ENCODE measurements around the gene PRSS56.

Gene PRSS56

DNA sequence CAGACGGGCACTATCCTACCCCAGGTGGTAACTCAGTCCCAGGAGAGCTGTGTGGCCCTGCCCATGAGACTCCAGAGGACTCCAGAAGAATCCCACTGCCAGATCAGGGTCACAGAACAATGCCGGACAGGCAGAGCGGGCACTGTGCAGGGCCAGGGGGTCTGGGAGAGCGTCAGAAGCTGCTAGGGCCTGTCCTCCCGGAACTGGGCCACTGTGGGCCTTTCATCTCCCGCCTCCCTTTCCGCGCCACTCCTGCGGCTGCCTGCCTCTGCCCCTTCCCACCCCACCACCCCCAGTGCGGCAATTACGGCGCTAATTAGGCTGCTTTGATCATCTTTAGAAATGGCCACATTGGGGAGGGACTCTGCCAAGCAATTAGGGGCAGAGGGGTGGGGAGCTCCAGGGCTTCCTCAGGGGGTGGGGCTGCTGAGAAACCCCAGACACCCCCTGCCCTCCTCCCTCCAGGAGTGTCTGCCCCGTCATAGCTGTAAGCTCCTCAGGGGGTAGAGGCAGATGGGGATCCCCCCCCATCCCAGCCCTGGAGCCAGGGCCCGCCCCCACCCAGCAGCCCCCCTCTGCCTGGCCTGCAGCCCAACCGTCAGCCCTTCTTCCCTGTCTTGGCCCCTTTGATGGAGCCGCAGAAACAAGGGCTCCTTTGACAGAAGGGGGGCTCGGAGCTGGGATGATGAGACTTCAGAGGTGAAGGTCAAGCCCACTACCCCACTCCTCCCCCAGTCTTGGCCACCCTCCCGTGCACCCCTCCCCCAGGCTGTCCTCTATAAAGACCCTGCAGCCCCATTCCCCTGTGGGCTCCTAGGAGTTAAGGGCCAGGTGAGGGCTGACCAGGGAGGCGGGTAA, at the start of gene PRSS56:
PRSS56 (plus strand) TSS at position 808 of the 858 bp plus-strand sequence. CDS start 211 bp downstream, outside the sequence.
- DNase-seq (ENCODE audit: low spot score) = no peak

DNA sequence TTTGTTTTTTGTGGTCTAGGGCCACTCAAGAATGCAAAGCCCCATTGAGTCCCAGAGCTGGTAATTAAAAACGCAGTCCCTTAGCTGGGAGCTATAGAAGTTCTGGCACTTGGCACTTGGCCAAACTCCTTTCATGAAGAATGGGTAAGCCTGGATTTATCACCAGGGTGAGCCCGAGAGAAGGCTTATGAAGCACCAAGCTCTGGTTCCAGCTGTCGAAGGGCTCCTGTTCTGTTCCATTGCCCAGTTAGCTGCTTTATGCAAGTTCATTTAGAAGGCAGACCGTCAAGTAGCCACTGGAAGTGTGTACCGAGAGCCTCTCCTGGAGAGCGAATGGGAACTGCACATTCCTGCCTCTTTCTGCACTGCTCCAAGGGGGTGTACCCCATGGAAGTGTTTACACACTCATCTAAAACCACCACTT, 46.7 kb upstream of the PRSS56 start:
- no peak for DNase-seq (ENCODE audit: low spot score)

DNA sequence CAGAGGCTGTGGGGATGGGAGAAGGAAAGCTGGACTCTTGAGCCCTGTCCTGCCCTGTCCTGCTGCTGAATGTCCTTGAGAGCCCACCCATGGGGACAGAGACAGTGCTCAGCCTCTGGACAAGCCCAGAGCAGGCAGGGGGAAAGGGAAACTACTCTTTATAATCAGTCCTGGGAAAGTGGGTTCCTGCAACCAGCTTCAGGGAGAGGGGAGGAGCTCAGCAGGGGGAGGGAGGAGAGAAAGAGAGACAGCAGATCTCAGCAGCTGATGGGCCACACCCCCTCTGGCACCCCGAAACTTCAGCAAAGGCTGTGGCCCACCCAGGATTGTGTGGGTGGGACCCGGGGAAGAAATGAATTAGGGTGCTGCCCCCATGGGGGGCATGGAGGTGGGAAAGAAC, 44.1 kb upstream of the PRSS56 start:
- DNase-seq (ENCODE audit: low spot score) = no peak

DNA sequence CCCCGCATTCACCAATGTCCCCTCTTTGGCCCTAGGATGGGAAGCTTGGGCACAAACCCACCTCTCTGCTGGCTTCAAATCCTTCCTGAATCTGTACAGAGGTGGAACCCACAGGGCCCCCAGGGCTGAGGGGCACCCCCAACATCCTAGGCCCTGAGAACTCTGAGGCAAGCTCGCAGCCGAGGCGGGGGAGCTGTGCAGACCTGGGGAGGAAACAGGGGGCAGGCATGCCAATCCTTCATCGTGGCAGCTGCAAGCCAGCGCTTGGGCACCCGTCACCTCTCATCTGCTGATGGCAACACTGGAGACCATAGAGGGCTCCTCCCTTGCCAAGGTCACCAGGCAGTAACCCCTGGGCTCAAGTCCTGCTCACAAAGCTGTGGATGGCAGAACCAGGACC, 43.4 kb upstream of the PRSS56 start:
- no peak for DNase-seq (ENCODE audit: low spot score)

DNA sequence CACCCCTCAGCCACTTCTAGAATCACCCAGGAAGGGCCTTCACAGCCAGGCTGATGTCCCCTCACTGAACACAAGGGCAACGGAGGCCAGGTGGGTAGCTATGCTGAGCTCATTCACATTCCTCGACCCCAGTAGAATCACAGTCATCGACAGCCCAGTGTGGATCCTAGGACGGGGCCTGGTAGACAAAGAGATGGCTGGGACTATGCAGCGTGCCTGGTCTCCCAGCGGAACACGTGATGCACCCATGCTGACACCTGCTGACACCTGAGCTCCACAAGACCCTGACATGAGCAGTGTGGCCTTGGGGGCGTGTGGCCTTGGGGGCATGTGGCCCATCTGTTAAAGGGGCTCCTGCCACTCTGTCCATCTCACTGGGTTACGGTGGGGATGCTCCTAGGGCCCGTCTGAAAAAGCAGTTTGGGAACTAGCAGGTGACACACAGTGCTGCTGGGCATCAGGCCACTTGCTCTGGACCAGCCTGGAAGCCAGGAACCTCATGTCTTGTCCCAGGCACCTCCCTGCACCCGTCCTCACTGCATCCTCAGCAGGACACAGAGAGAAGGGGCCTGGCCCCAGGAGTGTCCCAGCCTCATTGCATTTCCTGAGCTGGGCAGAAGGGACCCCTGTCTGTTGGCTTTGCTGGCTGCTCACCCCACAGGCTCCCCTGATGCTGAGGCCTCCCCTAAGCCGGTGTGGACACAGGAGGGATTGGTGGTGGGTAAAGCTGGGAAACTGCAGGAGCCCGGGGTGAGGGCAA, 42.3 kb upstream of the PRSS56 start:
- no peak for DNase-seq (ENCODE audit: low spot score)

DNA sequence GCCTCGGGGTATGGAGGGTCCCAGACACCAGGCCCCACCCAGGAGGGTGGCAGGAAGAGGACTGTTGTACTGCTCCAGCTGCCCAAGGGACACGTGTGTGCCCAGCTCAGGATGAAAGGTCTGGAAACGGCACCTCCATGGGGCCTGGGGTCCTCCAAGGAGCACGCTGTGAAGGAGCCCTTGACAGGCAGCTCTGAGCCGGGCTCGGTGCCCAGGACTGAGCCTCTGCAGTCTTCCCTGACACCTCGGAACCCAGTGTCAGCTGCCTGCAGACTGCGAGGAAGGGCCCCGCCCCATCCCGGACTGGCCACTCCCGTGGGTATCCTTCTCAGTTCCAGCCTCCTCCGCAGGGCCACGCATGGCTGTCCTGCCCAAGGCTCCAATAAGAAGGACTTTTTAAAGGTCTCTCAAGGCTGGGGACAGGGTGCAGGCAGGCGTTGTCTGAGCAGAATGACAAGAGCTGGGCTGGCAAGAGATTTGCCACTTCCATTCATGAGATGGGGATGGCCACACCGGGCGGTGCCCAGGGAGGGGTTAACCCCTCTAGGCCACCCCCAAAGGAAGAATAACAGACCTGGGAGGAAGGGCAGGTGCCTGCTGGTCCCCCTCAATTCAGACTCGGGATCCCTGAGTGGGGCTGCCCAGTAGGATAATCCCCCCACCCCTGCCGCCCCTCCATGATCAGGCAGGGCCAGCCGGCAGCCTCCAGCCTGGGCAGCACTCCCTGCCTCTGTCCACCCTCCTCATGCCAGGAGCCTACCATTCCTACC, 41.4 kb upstream of the PRSS56 start:
- no peak for DNase-seq (ENCODE audit: low spot score)

DNA sequence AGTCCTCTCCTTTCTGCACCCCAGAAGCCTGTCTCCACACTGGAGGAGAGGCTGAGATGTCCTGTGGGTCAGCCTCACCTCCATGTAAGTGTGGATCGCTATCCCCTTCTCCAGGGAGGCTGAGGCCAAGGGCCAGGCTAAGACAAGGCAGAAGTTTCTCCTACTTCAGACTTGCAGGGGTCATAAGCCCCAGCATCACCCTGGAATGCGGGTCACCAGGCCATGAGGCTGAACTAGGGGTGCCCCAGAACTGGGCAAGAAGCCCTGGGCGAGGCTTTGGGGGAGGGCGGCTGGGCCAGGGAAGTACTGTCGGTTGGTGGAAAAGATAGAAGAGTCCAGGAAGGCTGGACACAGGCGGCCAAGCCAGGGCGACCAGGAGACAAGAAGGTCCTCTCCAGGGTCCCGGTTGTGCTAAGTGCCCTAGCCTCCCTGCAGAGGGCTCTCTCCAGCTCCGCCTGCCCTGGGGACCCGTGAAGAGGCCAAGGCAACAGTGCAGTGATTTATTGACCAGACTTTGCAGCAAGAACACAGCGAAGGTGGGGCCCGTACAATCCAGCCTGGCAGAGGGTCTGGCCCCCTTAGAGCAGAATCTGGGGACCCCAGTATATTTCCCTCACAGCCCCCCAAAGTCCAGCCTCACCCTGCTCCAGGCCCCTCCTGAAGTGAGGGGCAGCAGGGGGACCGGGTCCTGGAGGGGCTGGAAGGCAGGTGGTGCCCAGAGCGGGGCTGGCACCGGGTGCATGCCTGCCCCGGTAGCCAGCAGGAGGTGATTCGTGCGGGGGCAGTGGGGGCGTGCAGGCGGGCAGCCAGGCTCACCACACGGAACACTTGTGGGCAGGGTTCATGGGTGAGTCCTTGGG, 40.6 kb upstream of the PRSS56 start:
- no peak for DNase-seq (ENCODE audit: low spot score)

DNA sequence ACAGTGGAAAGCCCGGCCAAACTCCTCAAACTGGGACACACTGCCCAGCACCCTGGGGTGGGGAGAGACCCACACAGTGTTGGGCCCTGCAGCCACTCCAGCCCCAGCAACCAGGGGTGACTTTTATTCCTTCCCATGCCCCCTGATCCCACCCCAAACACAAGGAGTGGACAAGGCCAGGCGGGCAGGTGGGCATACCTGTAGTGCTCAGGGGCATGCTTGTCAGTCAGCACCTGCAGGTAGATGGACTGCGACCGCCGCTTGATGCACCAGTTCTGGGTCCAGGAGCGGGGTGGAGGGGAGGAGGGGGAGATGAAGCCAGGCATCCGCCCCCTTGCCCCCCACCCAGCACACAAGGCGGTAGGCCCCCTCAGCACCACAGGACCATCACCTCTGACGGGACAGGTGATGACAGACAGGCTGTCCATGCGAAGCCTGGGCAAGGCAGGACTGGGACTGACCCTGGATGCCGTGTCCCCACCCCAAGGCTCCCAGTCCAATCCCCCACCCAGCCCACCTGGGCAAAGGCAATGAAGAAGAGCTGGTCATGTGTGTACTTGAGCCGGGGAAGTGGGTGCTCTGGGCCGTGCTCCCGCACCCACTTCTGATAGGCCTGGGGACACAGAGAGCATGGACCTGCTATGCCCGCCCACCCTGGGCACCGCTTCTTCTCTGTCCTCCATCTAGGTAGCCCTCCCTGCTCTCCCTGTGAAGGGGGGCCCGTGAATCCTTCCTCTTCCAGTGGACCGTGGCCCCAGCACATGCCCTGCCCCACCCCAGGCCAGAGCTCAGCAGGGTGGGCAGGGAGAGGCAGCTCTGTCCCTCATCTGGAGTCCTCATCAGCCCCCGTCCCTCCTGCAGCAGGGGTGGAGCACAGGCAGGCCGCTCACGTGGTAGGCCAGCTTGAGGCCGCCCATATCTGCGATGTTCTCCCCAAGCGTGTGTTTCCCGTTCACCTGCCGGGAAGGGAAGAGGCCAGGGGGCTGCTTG, 39.7 kb upstream of the PRSS56 start:
- no peak for DNase-seq (ENCODE audit: low spot score)

DNA sequence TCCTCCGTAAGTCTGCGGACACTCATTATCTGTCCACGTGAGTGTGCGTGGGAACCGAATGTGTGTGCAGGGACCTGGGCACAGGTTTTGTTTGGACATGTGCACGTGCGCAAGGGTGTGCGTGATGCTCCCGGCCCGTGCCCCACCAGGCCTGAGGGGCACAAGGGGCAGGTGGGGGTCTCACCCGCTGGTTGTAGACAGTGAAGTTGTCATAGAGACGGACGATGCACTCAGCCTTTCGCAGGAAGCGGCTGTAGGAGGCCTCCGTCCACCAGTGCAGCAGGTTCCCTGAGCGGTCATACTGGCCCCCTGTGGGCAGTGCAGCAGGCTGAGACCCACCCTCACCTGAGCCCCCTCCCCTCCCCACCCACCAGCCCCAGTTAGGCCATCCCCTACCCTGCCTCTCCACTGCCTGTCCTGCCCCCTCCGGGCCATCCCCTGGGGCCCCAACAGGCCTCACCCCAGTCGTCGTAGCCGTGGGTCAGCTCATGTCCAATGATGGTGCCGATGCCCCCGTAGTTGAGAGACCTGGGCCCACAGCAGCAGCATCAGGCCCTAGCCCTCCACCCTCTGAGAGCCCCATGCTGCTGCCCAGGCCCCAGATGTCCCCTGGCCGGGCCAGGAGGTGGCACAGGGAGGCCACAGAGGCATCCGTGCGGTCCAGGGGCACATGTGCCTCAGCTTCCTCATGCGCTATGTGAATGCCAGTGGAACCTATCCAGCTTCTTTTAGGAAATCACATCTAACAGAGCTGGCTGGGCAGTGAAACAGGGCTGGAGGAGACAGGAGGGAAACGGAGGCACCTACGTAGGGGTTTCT, 38.7 kb upstream of the PRSS56 start:
- no peak for DNase-seq (ENCODE audit: low spot score)

DNA sequence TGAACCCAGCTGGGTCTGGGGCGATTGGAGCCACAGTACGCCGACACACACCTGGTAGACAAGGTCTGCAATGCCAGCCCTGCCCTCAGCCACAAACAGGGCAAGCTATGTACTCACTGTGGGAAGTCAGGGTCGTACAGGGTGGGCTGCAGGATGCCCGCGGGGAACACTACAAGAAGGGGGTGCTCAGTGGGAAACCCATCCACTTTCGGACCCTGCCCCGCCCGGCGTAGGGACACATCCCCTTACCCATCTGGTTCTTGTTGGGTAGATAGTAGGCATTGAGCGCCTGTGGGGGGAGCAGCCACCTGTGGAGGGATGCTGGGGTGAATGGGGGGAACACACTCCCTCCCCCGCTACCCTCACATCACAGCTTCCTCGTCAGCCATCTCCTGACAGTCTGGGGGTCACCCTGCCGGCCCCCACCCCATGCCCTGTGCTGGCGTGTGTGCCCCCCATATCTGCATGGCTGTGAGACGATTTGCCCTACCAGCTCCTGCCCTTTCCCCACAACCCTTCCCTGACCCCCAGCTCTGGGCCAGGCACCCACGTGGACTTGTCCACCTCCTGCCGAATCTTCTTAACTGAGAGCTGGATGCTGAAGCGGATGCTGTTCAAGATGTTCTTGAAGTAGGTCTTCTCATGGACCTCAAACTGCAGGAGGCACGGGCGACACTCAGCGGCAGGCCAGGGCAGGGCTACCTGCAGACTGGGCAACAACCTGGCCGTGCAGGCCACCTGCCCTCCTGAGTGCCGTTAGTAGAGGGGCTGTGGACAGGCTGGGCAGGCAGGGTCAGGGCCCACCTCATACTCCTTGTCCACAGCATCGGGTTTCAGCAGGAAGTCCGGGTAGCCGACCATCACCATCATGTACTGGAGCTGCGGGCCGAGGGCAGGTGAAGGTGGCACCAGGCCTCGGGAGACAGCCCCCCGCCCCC, 37.6 kb upstream of the PRSS56 start:
- no peak for DNase-seq (ENCODE audit: low spot score)

DNA sequence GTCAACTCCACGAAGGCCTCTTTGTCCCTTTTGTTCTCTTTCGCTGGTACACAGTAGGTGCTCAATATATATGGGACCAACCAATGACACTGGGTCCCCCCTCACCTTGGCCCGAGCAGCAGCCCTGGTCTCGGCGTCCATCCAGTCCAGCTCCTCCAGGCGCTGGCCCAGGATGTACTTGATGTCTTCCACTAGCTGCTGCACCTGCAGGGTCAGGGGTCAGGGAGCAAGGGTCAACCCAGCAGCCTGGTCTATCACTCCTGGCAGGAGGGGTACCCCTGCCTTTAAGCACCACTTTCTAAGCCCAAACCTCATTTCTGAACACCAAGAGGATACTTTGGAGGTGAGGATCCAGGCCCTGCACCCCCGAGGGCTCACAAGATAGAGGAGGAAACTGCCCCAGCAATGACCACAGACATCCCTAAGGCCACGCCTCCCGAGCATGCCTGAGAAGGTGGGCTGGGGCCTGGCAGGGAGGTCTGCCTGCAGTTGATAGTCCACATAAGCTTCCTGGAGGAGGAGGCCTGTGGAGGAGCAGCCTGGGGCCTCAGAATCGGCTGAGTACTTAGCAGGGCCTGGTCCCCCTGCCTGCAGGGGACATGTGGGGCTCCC, 36.8 kb upstream of the PRSS56 start:
- no peak for DNase-seq (ENCODE audit: low spot score)

DNA sequence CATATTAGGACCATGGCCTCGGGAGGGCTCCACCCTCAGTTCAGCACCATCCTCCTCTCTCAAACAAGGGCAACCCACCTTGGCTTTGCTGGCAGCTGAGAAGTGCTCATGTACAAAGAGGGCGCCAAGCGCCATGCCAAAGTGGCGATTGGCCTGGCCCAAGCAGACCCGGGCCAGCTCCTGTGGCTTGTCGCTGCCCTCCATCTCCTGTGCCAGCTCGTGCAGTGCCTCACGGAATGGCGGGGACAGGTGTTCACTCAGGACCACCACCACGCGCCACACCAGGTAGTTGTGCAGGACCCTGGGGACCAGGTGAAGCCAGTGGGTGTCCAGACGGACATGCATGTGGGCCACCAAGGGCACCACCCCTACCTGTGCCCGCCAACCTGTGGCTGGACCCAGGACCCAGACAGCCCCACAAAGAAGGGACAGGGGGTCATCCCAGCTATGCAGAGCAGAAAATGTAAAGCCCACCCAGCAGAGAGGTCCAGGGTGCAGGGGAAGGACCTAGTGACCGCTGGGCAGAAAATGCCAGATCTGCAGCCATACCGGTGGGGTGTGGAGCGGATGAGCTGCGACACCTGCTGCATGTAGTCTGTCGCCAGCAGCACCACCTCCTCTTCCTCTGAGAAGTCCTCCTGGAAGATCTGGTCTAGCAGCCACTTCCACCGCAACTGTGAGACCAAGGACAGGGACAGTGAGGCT, 36.1 kb upstream of the PRSS56 start:
- no peak for DNase-seq (ENCODE audit: low spot score)

DNA sequence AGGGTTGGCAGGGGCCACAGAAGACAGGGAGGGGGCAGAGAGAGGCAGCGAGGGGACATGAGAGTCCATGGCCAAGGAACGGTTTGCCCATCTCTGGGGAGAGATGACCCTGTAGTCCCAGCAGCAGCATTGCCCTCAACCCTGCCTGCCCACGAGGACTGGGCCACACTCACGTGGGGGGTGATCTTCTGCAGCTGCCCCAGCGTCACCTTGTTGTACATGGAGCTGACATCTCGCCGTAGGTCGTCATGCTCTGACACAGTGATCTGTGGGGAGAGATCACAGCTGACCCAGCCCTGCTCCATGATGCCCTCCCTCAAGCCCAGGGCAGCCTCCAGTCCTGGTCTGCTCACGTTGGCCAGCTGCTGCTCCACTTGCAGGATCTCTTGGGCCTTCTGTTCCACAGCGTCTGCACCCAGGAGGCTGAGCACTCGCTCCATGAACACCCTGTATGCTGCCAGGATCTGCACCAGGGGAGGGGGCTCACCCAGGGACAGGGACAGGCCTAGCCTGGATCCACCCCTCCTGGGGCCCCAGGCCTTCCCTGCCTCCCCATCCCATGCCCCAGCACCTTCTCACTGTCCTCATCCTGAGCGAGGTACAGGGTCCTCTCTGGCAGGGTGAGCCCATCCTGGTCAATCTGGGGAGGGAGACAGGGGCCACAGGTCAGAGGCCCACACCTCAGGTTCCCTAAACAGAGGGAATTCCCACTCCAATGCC, 35.4 kb upstream of the PRSS56 start:
- DNase-seq (ENCODE audit: low spot score) = no peak

DNA sequence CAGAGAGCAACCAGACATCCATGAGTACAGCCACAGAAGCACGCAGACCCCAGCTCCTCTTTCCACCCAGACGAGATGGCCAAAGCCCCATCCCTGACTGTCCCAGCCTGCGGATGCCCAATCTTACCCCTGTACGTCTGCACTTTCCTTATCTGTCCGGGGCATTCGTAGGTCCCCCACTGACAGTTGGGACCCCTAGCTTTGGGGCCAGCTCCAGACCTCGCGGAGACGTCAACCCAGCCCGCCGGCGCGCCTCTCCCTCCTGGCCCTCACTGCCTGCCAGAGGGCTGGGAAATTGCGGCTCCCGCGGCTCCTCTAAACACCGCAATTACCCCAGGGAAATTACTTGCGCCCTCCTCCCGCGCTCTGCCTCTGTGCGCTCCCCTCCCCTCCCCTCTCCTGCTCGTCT, 34.8 kb upstream of the PRSS56 start:
- DNase-seq (ENCODE audit: low spot score) = no peak

DNA sequence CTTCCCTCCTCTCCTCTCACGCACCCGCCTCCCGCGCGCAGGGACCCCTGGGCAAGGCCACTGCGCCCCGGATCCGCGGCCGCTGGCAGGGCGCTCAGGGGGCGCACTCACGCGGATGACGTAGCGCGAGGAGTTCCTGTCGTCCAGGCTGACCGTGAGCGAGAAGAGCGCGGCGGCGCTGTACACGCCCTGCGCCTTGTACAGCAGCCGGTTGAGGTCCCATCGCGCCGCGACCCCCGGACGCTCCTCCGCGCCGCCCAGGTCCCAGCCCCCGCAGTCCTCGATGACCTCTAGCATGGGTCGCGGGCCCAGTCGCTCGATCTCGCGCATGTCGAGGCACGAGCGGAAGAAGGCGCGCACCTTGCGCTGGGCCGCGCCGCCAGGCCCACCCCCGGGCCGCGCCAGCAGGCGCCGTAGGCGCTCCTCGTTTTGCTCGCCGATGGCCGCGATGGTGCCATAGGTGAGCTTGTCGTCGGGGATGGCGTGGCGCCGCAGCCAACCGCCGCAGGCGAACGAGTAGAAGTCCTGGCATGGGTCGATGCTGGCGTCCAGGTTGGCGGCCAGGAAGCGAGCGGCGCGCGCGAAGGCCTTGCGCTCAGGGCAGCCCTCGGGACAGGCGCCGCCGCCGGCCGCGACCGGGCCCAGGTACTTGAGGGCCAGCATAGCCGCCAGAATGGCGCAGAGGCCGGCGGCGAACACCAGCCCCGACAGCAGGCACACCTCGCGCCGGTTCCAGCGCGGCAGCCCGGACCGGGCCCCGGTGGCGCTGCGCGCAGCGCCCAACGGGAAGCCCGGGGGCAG, 34.2 kb upstream of the PRSS56 start:
- no peak for DNase-seq (ENCODE audit: low spot score)

Data from activated CD4-positive, alpha-beta T cell treated with anti-CD3 and anti-CD28 coated beads, Interleukin-2, Interleukin-4, amounts not matched to agents 100 ng/mL and 50 ng/mL, durations not matched to agents 16 hours and 8 hours (primary cell).